Suprapubic skin (tissue), 4 donors: ENCODE results near the gene ZNF280C. TPM values are rescaled to one million over a fixed set of nuclear protein-coding genes. Genes with fewer than 3 reads are reported as not detected.

Source experiments
- DNase-seq, 2 donors: peaks; one replicate each; pipeline ENCODE4 v3.0.0-alpha.2; 2019; ENCODE audit warnings: low spot score in 2 of 2
- H3K27ac ChIP-seq: fragments of 200-600 bp; sonication (generic); one replicate; pipeline ENCODE4 v1.5.1; 2019
- H3K27me3 ChIP-seq: fragments of 200-600 bp; sonication (generic); one replicate; pipeline ENCODE4 v1.5.1; 2019
- H3K36me3 ChIP-seq: fragments of 200-600 bp; sonication (generic); one replicate; pipeline ENCODE4 v1.5.1; 2019
- H3K4me1 ChIP-seq: fragments of 200-600 bp; sonication (generic); one replicate; pipeline ENCODE4 v1.5.1; 2019
- H3K4me3 ChIP-seq: fragments of 200-600 bp; sonication (generic); one replicate; pipeline ENCODE4 v1.5.1; 2019; ENCODE audit warnings: mild to moderate bottlenecking
- H3K9me3 ChIP-seq: fragments of 200-600 bp; sonication (generic); one replicate; pipeline ENCODE4 v1.5.1; 2019
- CTCF ChIP-seq, 2 donors: fragments of 200-600 bp in 1 of 2; fragments of 450-650 bp in 1 of 2; sonication (generic) in 1 of 2; IDR thresholded peaks; one replicate each; pipeline ENCODE4 v1.5.1; 2016 to 2019; ENCODE audit warnings: antibody characterized with exemption in 2 of 2, mild to moderate bottlenecking in 1 of 2, moderate library complexity in 1 of 2
- EP300 ChIP-seq: sonication (generic); formaldehyde crosslinking; IDR thresholded peaks from one replicate; pipeline ENCODE4 v1.6.1; 2017; ENCODE audit warnings: antibody characterized with exemption
- POLR2A ChIP-seq, 2 donors: fragments of 450-650 bp; IDR thresholded peaks; one replicate each; pipeline ENCODE4 v1.6.1; 2017; ENCODE audit warnings: antibody characterized with exemption in 2 of 2, mild to moderate bottlenecking in 2 of 2, moderate library complexity in 2 of 2
- POLR2AphosphoS5 ChIP-seq, 3 donors: sonication (generic); formaldehyde crosslinking; IDR thresholded peaks; one replicate each; pipeline ENCODE4 v1.6.1; 2017; ENCODE audit warnings: antibody characterized with exemption in 3 of 3
- WGBS: methylation state at CpG from one replicate; pipeline ENCODE4 v1.1.5; 2018; 5-methylcytosine and 5-hydroxymethylcytosine counted together
- total RNA-seq, 4 donors: library from RNA; depleted of rRNA; stranded (reverse); fragments of >200 nt; gene quantifications; one replicate each; pipeline ENCODE4 v1.1.0, GENCODE V29; 2016

ZNF280C gene
- total RNA-seq, 4 donors from 2014 or later, result 4.5 to 7.2 (median 6.1) TPM

DNA sequence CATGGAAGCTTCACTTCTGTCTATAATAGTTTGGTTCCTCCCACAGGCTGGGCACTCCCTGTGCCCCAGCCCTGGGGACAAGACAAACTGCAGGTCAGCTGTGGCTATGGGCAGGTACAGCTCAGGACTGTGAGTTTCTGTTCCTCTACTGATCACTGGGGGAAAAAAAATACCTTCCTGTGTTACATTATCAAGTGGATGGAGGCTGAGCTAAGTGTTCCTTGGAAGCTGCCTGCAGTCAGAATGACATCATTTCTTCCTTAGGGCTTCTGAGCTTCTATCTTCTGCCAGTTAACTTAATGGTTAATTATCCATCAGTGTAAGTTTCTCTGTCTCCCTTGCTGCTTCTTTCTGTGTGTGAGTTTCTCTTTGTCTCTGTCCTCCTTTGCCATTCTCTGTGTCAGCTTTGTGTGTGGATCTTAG is 92.3 kb downstream of the ZNF280C start:
- Histone ChIP-seq H3K27me3 (no peaks in the 10 kb centered on the region), H3K9me3 (no peaks in the 10 kb centered on the region), H3K4me1 (peaks cover 26% of the 10 kb centered on the region), H3K4me3 (no peak overlapping the region), H3K27ac (no peak overlapping the region), H3K36me3 (no peaks in the 10 kb centered on the region)
- DNase-seq, result no peak
- TF ChIP-seq POLR2A (IDR thresholded peaks at IDR 0.05), result no peak

GRCh38 chrX:130174937-130175336 is 93.8 kb downstream of the ZNF280C start:
- TF ChIP-seq POLR2A (IDR thresholded peaks at IDR 0.05), result no peak
- TF ChIP-seq CTCF (IDR thresholded peaks at IDR 0.05), result no peak
- TF ChIP-seq EP300, result no peak
- TF ChIP-seq POLR2AphosphoS5 (IDR thresholded peaks at IDR 0.05), result no peak
- H3K36me3 ChIP-seq, result no peaks in the 10 kb centered on the region
- H3K4me1 ChIP-seq, result peaks cover 32% of the 10 kb centered on the region
- 85% methylated on average over 2 of the region's 2 CpGs for WGBS
- DNase-seq, result no peak
- no peaks in the 10 kb centered on the region for H3K9me3 ChIP-seq
- no peak overlapping the region for H3K4me3 ChIP-seq
- no peaks in the 10 kb centered on the region for H3K27me3 ChIP-seq
- H3K27ac ChIP-seq, result no peak overlapping the region

GRCh38 chrX:130174045-130174704 is 94.5 kb downstream of the ZNF280C start:
- no peaks in the 10 kb centered on the region for H3K9me3 ChIP-seq
- no peak for DNase-seq
- H3K4me1 ChIP-seq, result peaks cover 32% of the 10 kb centered on the region
- peak overlapping the region; percentile 75 for H3K27ac ChIP-seq
- TF ChIP-seq POLR2A (IDR thresholded peaks at IDR 0.05), result no peak
- no peak for TF ChIP-seq CTCF (IDR thresholded peaks at IDR 0.05)
- no peak for TF ChIP-seq POLR2AphosphoS5 (IDR thresholded peaks at IDR 0.05)
- no peak for TF ChIP-seq EP300
- no peaks in the 10 kb centered on the region for H3K36me3 ChIP-seq
- 37% methylated on average over 10 of the region's 10 CpGs for WGBS
- no peak overlapping the region for H3K4me3 ChIP-seq
- H3K27me3 ChIP-seq, result no peaks in the 10 kb centered on the region

GRCh38 chrX:130173190-130173895 is 95.4 kb downstream of the ZNF280C start:
- 47% methylated on average over 7 of the region's 7 CpGs for WGBS
- DNase-seq, result no peak
- peak overlapping the region; percentile 75 for H3K27ac ChIP-seq
- H3K36me3 ChIP-seq, result no peaks in the 10 kb centered on the region
- TF ChIP-seq CTCF (IDR thresholded peaks at IDR 0.05), result no peak
- no peak for TF ChIP-seq EP300
- TF ChIP-seq POLR2AphosphoS5 (IDR thresholded peaks at IDR 0.05), result no peak
- no peak for TF ChIP-seq POLR2A (IDR thresholded peaks at IDR 0.05)
- H3K27me3 ChIP-seq, result no peaks in the 10 kb centered on the region
- H3K9me3 ChIP-seq, result no peaks in the 10 kb centered on the region
- peaks cover 32% of the 10 kb centered on the region for H3K4me1 ChIP-seq
- no peak overlapping the region for H3K4me3 ChIP-seq

GRCh38 chrX:130172127-130172845 is 96.4 kb downstream of the ZNF280C start:
- TF ChIP-seq CTCF (IDR thresholded peaks at IDR 0.05) (no peak), EP300 (no peak), POLR2A (IDR thresholded peaks at IDR 0.05) (no peak), POLR2AphosphoS5 (IDR thresholded peaks at IDR 0.05) (no peak)
- Histone ChIP-seq H3K4me1 (peaks cover 32% of the 10 kb centered on the region), H3K9me3 (no peaks in the 10 kb centered on the region), H3K36me3 (no peaks in the 10 kb centered on the region), H3K4me3 (peak overlapping the region; percentile 52), H3K27me3 (no peaks in the 10 kb centered on the region), H3K27ac (no peak overlapping the region)
- 72% methylated on average over 20 of the region's 34 CpGs for WGBS
- no peak for DNase-seq
